GM19324 (cell line): Measurements from ENCODE around the gene STX2.
"Not testable (repeated sequence)": the region's sequence is repeated elsewhere in the genome, so short reads cannot be mapped to it uniquely, and the experiment has no call there.

Experiments used
- ATAC-seq: cut with Tn5 transposase; IDR thresholded peaks from one replicate; pipeline ENCODE4 v1.9.1; 2021; ENCODE audit warnings: mild to moderate bottlenecking, moderate library complexity; ENCODE audit not compliant: unreplicated experiment, low FRiP score

The STX2 gene

GRCh38 chr12:130804216-130804615 is 34.8 kb downstream of the STX2 start:
- no peak for ATAC-seq

GRCh38 chr12:130803702-130804101 is 35.3 kb downstream of the STX2 start:
- no peak for ATAC-seq

GRCh38 chr12:130800312-130800711 is 38.7 kb downstream of the STX2 start:
- no peak for ATAC-seq

- ATAC-seq = no peak
Measured at GRCh38 chr12:130799051-130799450, 40.0 kb downstream of the STX2 start.

GRCh38 chr12:130796985-130797686 is 41.9 kb downstream of the STX2 start:
- peak; percentile 59 for ATAC-seq

- no peak for ATAC-seq
Measured at GRCh38 chr12:130795906-130796305, 43.1 kb downstream of the STX2 start.

- ATAC-seq = no peak
Measured at GRCh38 chr12:130793554-130793849, 45.5 kb downstream of the STX2 start.

GRCh38 chr12:130792821-130793553 is 46.1 kb downstream of the STX2 start:
- no peak for ATAC-seq

GRCh38 chr12:130791629-130792028 is 47.4 kb downstream of the STX2 start:
- ATAC-seq = no peak

- no peak for ATAC-seq
Measured at GRCh38 chr12:130788515-130788914, 50.5 kb downstream of the STX2 start.

GRCh38 chr12:130787445-130788410 is 51.3 kb downstream of the STX2 start:
- ATAC-seq = no peak

- ATAC-seq = no peak
Measured at GRCh38 chr12:130787041-130787440, 52.0 kb downstream of the STX2 start.

GRCh38 chr12:130783110-130783715 is 55.8 kb downstream of the STX2 start:
- no peak for ATAC-seq

GRCh38 chr12:130782245-130782644 is 56.8 kb downstream of the STX2 start:
- ATAC-seq = not testable (repeated sequence)

- ATAC-seq = no peak
Measured at GRCh38 chr12:130780880-130781575, 58.0 kb downstream of the STX2 start.

- ATAC-seq = no peak
Measured at GRCh38 chr12:130780325-130780724, 58.7 kb downstream of the STX2 start.

- ATAC-seq = no peak
Measured at GRCh38 chr12:130778776-130779175, 60.3 kb downstream of the STX2 start.

- no peak for ATAC-seq
Measured at GRCh38 chr12:130776857-130777339, 62.2 kb downstream of the STX2 start.

GRCh38 chr12:130775953-130776856 is 62.8 kb downstream of the STX2 start:
- no peak for ATAC-seq
